A549 (cell line): ENCODE results near the gene LMBR1. TPM values are rescaled to one million over a fixed set of nuclear protein-coding genes. Genes with fewer than 3 reads are reported as not detected.

Source experiments
- BCL3 ChIP-seq: fragments of >200 bp; sonication (Bioruptor Twin); formaldehyde crosslinking; IDR thresholded peaks from 3 replicates; pipeline ENCODE4 v1.6.1; 2016
- CHD2 ChIP-seq: fragments of 150-350 bp; IDR thresholded peaks from 2 replicates; pipeline ENCODE4 v1.6.1; 2014; ENCODE audit warnings: low read length; ENCODE audit not compliant: partially characterized antibody
- E2F6 ChIP-seq: IDR thresholded peaks from 2 replicates; pipeline ENCODE4 v1.6.1; 2012; ENCODE audit warnings: low read depth, borderline replicate concordance
- EHMT2 ChIP-seq: fragments of 200-600 bp; sonication (generic); IDR thresholded peaks from 2 replicates; pipeline ENCODE4 v1.6.1; 2016; ENCODE audit warnings: antibody characterized with exemption, low read depth, mild to moderate bottlenecking, moderate library complexity
- FOXS1 ChIP-seq: fragments of 250-450 bp; sonication (Bioruptor Pico); IDR thresholded peaks from 2 replicates; pipeline ENCODE4 v1.5.0; 2020; ENCODE audit warnings: mild to moderate bottlenecking, moderate library complexity
- GATA3 ChIP-seq: IDR thresholded peaks from 2 replicates; pipeline ENCODE4 v1.6.1; 2012; ENCODE audit warnings: borderline replicate concordance
- HDAC2 ChIP-seq: fragments of 200-600 bp; sonication (generic); IDR thresholded peaks from 2 replicates; pipeline ENCODE4 v1.6.1; 2016
- HEYL ChIP-seq: fragments of 250-450 bp; sonication (Bioruptor Pico); IDR thresholded peaks from 2 replicates; pipeline ENCODE4 v1.8.0; 2021; ENCODE audit warnings: mild to moderate bottlenecking, moderate library complexity
- HMGXB4 ChIP-seq: fragments of 250-450 bp; sonication (Bioruptor Pico); IDR thresholded peaks from 2 replicates; pipeline ENCODE4 v1.5.0; 2021; ENCODE audit warnings: mild to moderate bottlenecking, moderate library complexity, borderline replicate concordance
- HOXA7 ChIP-seq: fragments of 250-450 bp; sonication (Bioruptor Pico); IDR thresholded peaks from 2 replicates; pipeline ENCODE4 v1.5.0; 2020; ENCODE audit warnings: mild to moderate bottlenecking, moderate library complexity
- JUNB ChIP-seq: fragments of >200 bp; sonication (Bioruptor Twin); formaldehyde crosslinking; IDR thresholded peaks from 2 replicates; pipeline ENCODE4 v1.6.1; 2016
- KDM1A ChIP-seq: fragments of 200-600 bp; sonication (generic); IDR thresholded peaks from 2 replicates; pipeline ENCODE4 v1.6.1; 2016; ENCODE audit warnings: low read depth, mild to moderate bottlenecking
- KDM5A ChIP-seq: fragments of 200-600 bp; sonication (generic); IDR thresholded peaks from 2 replicates; pipeline ENCODE4 v1.6.1; 2016; ENCODE audit warnings: antibody characterized with exemption, mild to moderate bottlenecking
- MAFK ChIP-seq: fragments of 450-650 bp; IDR thresholded peaks from 2 replicates; pipeline ENCODE4 v1.6.1; 2014; ENCODE audit not compliant: partially characterized antibody
- POLR2AphosphoS2 ChIP-seq: conservative IDR thresholded peaks from 2 replicates; pipeline ENCODE4 v1.6.1; 2012; ENCODE audit warnings: low read length, improper control_type of control experiment, inconsistent platforms
- RAD21 ChIP-seq, 2 experiments: fragments of >200 bp in 1 of 2; sonication (Bioruptor Twin) in 1 of 2; formaldehyde crosslinking in 1 of 2; IDR thresholded peaks in 1 of 2; conservative IDR thresholded peaks in 1 of 2; 2 replicates in 1 of 2; 3 replicates in 1 of 2; pipeline ENCODE4 v1.6.1; 2012 to 2018; ENCODE audit warnings: inconsistent platforms in 1 of 2
- RNF2 ChIP-seq: fragments of 200-600 bp; sonication (generic); IDR thresholded peaks from 2 replicates; pipeline ENCODE4 v1.6.1; 2016; ENCODE audit warnings: low read depth, mild to moderate bottlenecking, antibody characterized with exemption, moderate library complexity, borderline replicate concordance
- SMC3 ChIP-seq: fragments of >200 bp; sonication (Bioruptor Twin); formaldehyde crosslinking; IDR thresholded peaks from 3 replicates; pipeline ENCODE4 v1.6.1; 2018; ENCODE audit warnings: inconsistent platforms
- SREBF2 ChIP-seq: fragments of 450-650 bp; IDR thresholded peaks from 2 replicates; pipeline ENCODE4 v1.6.1; 2014; ENCODE audit warnings: mild to moderate bottlenecking, moderate library complexity
- ZC3H11A ChIP-seq: fragments of 450-650 bp; IDR thresholded peaks from 2 replicates; pipeline ENCODE4 v1.6.1; 2014; ENCODE audit warnings: antibody characterized with exemption, mild to moderate bottlenecking
- ZFP36 ChIP-seq: fragments of 450-650 bp; IDR thresholded peaks from 2 replicates; pipeline ENCODE4 v1.6.1; 2014; ENCODE audit warnings: borderline replicate concordance; ENCODE audit not compliant: partially characterized antibody
- ZNF302 ChIP-seq: fragments of 250-450 bp; sonication (Bioruptor Pico); IDR thresholded peaks from 2 replicates; pipeline ENCODE4 v1.9.0; 2021; ENCODE audit warnings: inconsistent platforms, mild to moderate bottlenecking, moderate library complexity
- ZSCAN20 ChIP-seq: fragments of 250-450 bp; sonication (Bioruptor Pico); IDR thresholded peaks from 2 replicates; pipeline ENCODE4 v1.8.0; 2022; ENCODE audit warnings: mild to moderate bottlenecking, moderate library complexity
- polyA plus RNA-seq, 4 experiments: library from polyadenylated mRNA; depleted of rRNA in 3 of 4; stranded (reverse); fragments of >200 nt; fragmentation: RNase III in 1 of 4; extraction: RNeasy Plus Mini Kit Qiagen cat#74134 plus additional on column Dnase treatment in 1 of 4; gene quantifications; 2 replicates in 3 of 4; 3 replicates in 1 of 4; pipeline ENCODE4 v1.2.3, GENCODE V29; 2011 to 2017
- TF ChIP-seq, protein P1 (sequence below): fragments of 150-350 bp; IDR thresholded peaks from 2 replicates; pipeline ENCODE4 v1.6.1; 2014; ENCODE audit warnings: low read depth, mild to moderate bottlenecking, low read length

LMBR1 gene
- polyA plus RNA-seq, 2 of the 4 experiments (the other 2 are of a cell fraction): 33.2 to 42.3 TPM

DNA sequence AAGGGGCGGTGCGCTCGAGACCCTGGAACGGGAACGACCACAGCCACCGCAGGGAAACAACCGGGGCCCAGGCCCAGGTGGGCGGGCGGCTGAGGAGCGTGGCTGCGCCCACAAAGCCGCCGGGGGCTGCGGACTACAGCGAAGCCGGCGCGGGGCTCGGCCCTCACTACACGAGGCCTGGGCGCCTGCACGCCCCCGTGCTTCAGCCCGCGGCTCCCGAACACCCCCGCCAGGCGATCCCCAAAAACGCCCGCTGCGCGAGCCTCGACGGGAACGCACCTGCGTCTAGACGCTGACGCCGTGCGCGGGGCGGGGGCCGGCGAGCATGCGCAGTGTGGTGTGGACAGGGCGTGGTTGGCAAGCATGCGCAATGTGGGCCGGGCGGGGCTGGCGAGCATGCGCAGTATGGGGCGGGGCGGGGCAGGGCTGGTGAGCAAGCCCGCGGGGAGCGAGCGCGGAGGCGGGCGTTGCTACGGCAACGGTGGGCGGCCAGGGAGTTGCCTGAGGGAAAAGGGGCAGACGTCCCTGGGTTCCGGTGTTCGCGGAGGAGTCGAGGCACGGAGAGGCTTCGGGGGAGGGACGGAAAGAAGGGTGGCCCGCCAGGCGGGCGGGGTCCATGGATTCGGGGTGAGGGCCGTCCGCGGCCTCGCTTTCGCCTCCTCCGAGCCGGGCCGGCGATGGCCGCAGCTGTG lies 252.6 kb downstream of the LMBR1 start, which contains the start of gene RNF32 (continued):
- TF ChIP-seq HMGXB4 (CRISPR knock-in tag): 0 out of 2 replicates have a peak, but pooled peaks have one; percentile 37
- TF ChIP-seq MAFK: no peak
- no peak for TF ChIP-seq SREBF2
- TF ChIP-seq, protein P1, sequence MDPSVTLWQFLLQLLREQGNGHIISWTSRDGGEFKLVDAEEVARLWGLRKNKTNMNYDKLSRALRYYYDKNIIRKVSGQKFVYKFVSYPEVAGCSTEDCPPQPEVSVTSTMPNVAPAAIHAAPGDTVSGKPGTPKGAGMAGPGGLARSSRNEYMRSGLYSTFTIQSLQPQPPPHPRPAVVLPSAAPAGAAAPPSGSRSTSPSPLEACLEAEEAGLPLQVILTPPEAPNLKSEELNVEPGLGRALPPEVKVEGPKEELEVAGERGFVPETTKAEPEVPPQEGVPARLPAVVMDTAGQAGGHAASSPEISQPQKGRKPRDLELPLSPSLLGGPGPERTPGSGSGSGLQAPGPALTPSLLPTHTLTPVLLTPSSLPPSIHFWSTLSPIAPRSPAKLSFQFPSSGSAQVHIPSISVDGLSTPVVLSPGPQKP: no peak
- TF ChIP-seq E2F6: peak; percentile 99
- TF ChIP-seq ZC3H11A: no peak
- peak; percentile 50; the same call in 2 of the 3 replicates for TF ChIP-seq BCL3
- TF ChIP-seq ZFP36: no peak
- TF ChIP-seq JUNB: no peak
- TF ChIP-seq HOXA7 (CRISPR knock-in tag): no peak
- TF ChIP-seq POLR2AphosphoS2: no peak
- TF ChIP-seq RAD21 (conservative IDR thresholded peaks at IDR 0.05 in 1 of 2, IDR thresholded peaks at IDR 0.05 in 1 of 2): 0 out of 5 replicates have a peak, but pooled peaks of 1 of the 2 experiments have one; percentile 8
- no peak for TF ChIP-seq KDM5A
- peak; percentile 91; the same call in 1 of the 2 replicates for TF ChIP-seq RNF2
- no peak for TF ChIP-seq EHMT2
- no peak for TF ChIP-seq ZSCAN20 (CRISPR knock-in tag)
- TF ChIP-seq CHD2: no peak
- no peak for TF ChIP-seq KDM1A
- no peak for TF ChIP-seq GATA3
- no peak for TF ChIP-seq ZNF302 (CRISPR knock-in tag)
- no peak; the same call in 2 of the 3 replicates for TF ChIP-seq SMC3
- TF ChIP-seq FOXS1: 0 out of 2 replicates have a peak, but pooled peaks have one; percentile 30
- 0 out of 2 replicates have a peak, but pooled peaks have one; percentile 31 for TF ChIP-seq HDAC2
- TF ChIP-seq HEYL (CRISPR knock-in tag): peak; percentile 71; the same call in 1 of the 2 replicates
- TF ChIP-seq, all 56 proteins: peak for 17
